ENCODE data around the gene BLMH.

BLMH gene

GRCh38 chr17:30212750-30213149 is 79.0 kb downstream of the BLMH start:
- Histone ChIP-seq H3K79me2 (ENCODE audit: control insufficient read depth, low read length) (no peaks in the 10 kb centered on the region), H4K20me1 (ENCODE audit: control insufficient read depth, insufficient read depth, low read depth, low read length) (no peaks in the 10 kb centered on the region), H3K36me3 (ENCODE audit: control insufficient read depth, low read length) (no peaks in the 10 kb centered on the region), H3K9me3 (ENCODE audit: control insufficient read depth, insufficient read depth, low read length) (no peaks in the 10 kb centered on the region), H3K9me2 (replicated peaks; ENCODE audit: control insufficient read depth, low read length) (no peaks in the 10 kb centered on the region), H3F3A (ENCODE audit: control insufficient read depth, insufficient read depth) (no peaks in the 10 kb centered on the region), H3K4me1 (ENCODE audit: control insufficient read depth, low read length) (no peaks in the 10 kb centered on the region), H3K4me2 (ENCODE audit: low read length) (no peak overlapping the region), H3K4me3 (ENCODE audit: low read length) (no peak overlapping the region), H3K27me3 (ENCODE audit: control insufficient read depth, low read length) (peaks cover 8% of the 10 kb centered on the region; the same call in 1 of the 2 replicates), H3K27ac (ENCODE audit: low read depth, low read length) (no peak overlapping the region)
- TF ChIP-seq EZH2phosphoT487 (IDR thresholded peaks at IDR 0.05; ENCODE audit: borderline replicate concordance, low read length) (no peak), CTCF (IDR thresholded peaks at IDR 0.05; ENCODE audit: low read depth, low read length, poor library complexity, severe bottlenecking) (no peak)

DNA sequence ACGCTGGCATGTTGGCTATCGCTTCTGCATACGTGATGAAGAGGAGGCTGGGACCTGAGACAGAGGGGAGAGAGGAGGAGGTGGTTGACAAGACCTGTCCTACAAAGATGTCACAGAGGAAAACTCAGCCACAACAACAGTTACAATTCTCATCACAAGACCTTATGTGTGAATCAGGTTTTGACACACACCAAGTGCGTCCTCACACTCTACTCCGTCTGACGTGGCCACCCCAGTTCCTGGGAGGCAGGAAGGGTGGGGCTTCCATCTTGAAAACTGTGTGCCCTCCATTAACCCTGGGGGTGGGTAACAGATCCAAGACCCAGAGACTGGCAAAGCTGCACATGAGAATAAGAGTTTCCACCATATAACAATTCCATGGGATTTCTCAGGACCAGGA is 80.4 kb downstream of the BLMH start:
- Histone ChIP-seq H3K27me3 (ENCODE audit: control insufficient read depth, low read length) (peaks cover 10% of the 10 kb centered on the region; the same call in 1 of the 2 replicates), H3K4me3 (ENCODE audit: low read length) (no peak overlapping the region), H3K4me1 (ENCODE audit: control insufficient read depth, low read length) (no peaks in the 10 kb centered on the region), H3K36me3 (ENCODE audit: control insufficient read depth, low read length) (no peaks in the 10 kb centered on the region), H3F3A (ENCODE audit: control insufficient read depth, insufficient read depth) (no peaks in the 10 kb centered on the region), H3K79me2 (ENCODE audit: control insufficient read depth, low read length) (no peaks in the 10 kb centered on the region), H3K27ac (ENCODE audit: low read depth, low read length) (no peak overlapping the region), H3K4me2 (ENCODE audit: low read length) (no peak overlapping the region), H3K9me3 (ENCODE audit: control insufficient read depth, insufficient read depth, low read length) (no peaks in the 10 kb centered on the region), H4K20me1 (ENCODE audit: control insufficient read depth, insufficient read depth, low read depth, low read length) (no peaks in the 10 kb centered on the region), H3K9me2 (replicated peaks; ENCODE audit: control insufficient read depth, low read length) (no peaks in the 10 kb centered on the region)
- no peak for TF ChIP-seq CTCF (IDR thresholded peaks at IDR 0.05; ENCODE audit: low read depth, low read length, poor library complexity, severe bottlenecking)
- TF ChIP-seq EZH2phosphoT487 (IDR thresholded peaks at IDR 0.05; ENCODE audit: borderline replicate concordance, low read length) = no peak

GRCh38 chr17:30210901-30211300 is 80.8 kb downstream of the BLMH start:
- no peak for TF ChIP-seq CTCF (IDR thresholded peaks at IDR 0.05; ENCODE audit: low read depth, low read length, poor library complexity, severe bottlenecking)
- no peak for TF ChIP-seq EZH2phosphoT487 (IDR thresholded peaks at IDR 0.05; ENCODE audit: borderline replicate concordance, low read length)
- H3F3A ChIP-seq (ENCODE audit: control insufficient read depth, insufficient read depth) = no peaks in the 10 kb centered on the region
- no peaks in the 10 kb centered on the region for H3K9me3 ChIP-seq (ENCODE audit: control insufficient read depth, insufficient read depth, low read length)
- H3K27ac ChIP-seq (ENCODE audit: low read depth, low read length) = no peak overlapping the region
- no peaks in the 10 kb centered on the region for H4K20me1 ChIP-seq (ENCODE audit: control insufficient read depth, insufficient read depth, low read depth, low read length)
- no peak overlapping the region for H3K4me2 ChIP-seq (ENCODE audit: low read length)
- peaks cover 12% of the 10 kb centered on the region; the same call in 1 of the 2 replicates for H3K27me3 ChIP-seq (ENCODE audit: control insufficient read depth, low read length)
- H3K4me1 ChIP-seq (ENCODE audit: control insufficient read depth, low read length) = no peaks in the 10 kb centered on the region
- H3K9me2 ChIP-seq (replicated peaks; ENCODE audit: control insufficient read depth, low read length) = no peaks in the 10 kb centered on the region
- H3K36me3 ChIP-seq (ENCODE audit: control insufficient read depth, low read length) = no peaks in the 10 kb centered on the region
- H3K4me3 ChIP-seq (ENCODE audit: low read length) = no peak overlapping the region
- H3K79me2 ChIP-seq (ENCODE audit: control insufficient read depth, low read length) = no peaks in the 10 kb centered on the region

Data from DOHH2 (cell line).